GM12872 (cell line): ENCODE measurements around the gene SIGLEC1.

Experiments used
- TF ChIP-seq, protein P1 (sequence below): IDR thresholded peaks from 3 replicates; pipeline ENCODE4 v1.5.1; 2011; ENCODE audit warnings: low read depth, mild to moderate bottlenecking, low read length, moderate library complexity; ENCODE audit not compliant: insufficient read depth

SIGLEC1 gene

DNA sequence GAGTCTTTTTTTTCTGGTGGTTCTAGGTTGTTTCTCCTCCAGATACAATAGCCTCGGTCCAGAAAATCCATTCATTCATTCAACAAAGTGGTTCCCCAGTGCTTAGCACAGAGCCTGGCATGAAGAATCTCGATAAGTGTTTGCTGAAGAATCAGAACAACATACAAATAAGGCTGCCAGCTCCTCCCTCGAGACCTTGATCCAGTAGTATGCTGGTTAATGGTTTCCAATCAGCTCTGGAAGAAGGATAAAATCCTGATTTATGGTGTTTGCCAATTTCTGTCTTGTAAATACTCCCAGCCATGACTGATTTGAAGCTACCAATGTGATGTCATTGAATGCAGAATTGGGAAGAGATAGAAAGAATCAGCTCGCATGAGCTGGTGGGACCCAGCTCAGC is 23.4 kb upstream of the SIGLEC1 start:
- TF ChIP-seq, protein P1, sequence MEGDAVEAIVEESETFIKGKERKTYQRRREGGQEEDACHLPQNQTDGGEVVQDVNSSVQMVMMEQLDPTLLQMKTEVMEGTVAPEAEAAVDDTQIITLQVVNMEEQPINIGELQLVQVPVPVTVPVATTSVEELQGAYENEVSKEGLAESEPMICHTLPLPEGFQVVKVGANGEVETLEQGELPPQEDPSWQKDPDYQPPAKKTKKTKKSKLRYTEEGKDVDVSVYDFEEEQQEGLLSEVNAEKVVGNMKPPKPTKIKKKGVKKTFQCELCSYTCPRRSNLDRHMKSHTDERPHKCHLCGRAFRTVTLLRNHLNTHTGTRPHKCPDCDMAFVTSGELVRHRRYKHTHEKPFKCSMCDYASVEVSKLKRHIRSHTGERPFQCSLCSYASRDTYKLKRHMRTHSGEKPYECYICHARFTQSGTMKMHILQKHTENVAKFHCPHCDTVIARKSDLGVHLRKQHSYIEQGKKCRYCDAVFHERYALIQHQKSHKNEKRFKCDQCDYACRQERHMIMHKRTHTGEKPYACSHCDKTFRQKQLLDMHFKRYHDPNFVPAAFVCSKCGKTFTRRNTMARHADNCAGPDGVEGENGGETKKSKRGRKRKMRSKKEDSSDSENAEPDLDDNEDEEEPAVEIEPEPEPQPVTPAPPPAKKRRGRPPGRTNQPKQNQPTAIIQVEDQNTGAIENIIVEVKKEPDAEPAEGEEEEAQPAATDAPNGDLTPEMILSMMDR, result no peak

DNA sequence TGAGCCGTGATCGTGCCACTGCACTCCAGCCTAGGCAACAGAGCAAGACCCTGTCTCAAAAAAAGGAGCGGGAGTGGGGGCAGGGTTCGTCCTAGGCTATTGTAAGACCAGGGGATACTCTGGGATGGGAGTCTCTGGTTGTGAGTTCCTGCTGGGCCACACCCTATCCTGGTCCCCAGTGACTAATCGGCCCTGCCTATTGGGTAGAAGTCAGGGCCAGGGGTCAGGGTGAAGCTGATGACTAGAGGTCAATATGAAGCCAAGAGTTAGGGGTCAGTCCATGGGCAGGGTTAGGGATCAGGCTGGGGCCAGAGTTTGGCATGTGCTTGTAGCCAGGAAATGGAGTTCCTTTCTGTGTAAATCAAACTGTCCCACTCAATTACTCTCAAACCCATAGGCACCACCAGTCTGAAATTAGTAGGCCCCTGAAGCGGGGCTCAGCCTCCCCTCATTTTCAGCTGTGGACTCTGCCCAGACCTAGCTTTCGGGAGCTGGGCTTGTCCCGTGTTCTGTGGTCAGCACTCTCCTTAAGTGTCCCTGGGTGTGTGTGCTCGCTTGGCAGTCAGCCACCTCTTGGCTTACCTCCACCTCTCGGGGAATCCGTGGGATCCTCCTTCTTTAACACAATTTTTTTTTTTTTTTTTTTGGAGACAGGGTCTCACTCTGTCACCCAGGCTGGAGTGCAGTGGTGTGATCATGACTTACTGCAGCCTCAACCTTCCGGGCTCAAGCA is 21.9 kb upstream of the SIGLEC1 start:
- TF ChIP-seq, protein P1, result no peak

DNA sequence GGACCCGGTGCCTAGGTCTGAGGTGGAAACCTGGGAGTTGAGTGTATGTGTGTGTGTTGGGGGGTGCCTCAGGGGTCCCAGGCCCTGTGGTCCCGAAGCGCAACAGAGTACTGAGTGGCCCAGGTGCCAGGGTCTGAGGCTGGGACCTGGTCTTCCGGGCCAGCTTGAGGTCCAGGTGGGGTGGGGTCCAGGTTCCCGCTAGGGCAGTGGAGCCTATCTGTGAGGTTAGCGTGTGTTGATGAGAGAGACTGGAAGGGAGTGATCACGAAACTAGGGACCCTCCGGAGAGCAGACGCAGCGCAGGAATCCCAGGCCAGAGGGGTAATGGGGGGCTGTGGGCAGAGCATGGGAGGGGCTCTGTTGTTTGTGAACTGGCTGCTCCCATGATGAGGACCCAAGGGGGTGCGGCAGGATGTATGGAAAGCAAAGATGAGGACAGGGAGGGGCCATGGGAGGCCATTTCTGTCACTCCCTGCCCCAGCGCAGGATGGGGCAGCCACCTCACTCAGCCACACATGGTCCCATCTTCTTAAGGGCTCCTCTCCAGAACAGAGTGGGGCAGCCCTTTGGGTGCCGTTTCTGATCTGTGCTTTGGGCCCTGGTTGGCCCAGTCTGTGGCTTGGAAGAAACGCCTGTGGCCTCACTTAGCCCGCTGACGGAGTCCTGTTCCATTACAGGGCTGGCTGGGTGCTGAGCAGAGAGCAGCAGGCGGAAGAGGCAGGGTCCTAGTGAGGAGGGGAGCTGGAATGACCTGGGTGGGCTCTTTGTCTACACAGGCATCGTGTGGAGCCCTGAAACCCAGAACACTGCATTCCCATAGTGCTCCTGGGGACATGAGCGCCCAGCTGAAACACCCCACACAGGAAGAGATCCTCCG is 21.0 kb upstream of the SIGLEC1 start:
- TF ChIP-seq, protein P1, result no peak

GRCh38 chr20:3732327-3733118 is 20.1 kb upstream of the SIGLEC1 start, which contains the start of gene HSPA12B:
Gene HSPA12B (plus strand): TSS chr20:3732685. CDS start chr20:3738675, 5,990 bp downstream.
- TF ChIP-seq, protein P1, result no peak

DNA sequence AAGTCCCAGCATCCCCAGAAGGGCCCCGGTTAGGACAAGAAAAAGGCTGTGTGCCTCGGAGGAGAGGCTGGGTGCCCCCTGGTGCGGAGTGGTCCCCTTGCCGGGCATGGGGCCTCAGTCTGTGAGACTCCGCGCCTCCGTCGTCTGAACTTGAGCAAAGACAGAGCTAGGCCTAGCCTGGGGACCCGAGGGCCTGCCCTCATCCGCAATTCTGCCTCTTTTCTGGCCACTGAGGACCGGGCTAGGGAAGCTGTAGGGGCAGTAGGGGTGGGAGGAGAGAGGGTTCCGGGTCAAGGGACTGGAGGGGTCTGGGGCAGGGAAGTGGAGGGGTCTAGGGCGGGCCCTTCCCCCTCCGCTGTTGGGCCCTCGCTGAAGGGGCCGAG is 19.5 kb upstream of the SIGLEC1 start:
- TF ChIP-seq, protein P1, result no peak

- TF ChIP-seq, protein P1, result no peak
Measured at GRCh38 chr20:3730803-3731672, 18.6 kb upstream of the SIGLEC1 start.
